Retinal pigment epithelial cell (primary cell): ENCODE results near the gene DBNL.
"Not testable (repeated sequence)": the region's sequence is repeated elsewhere in the genome, so short reads cannot be mapped to it uniquely, and the experiment has no call there.

Source experiments
- DNase-seq: peaks from one replicate; pipeline ENCODE4 v3.0.0-alpha.2; 2010; ENCODE audit warnings: low read depth
- H3K4me3 ChIP-seq: 2 replicates; pipeline ENCODE4 v1.5.1; 2011; ENCODE audit warnings: mild to moderate bottlenecking, low read length, control low read depth, moderate library complexity
- CTCF ChIP-seq: conservative IDR thresholded peaks from 2 replicates; pipeline ENCODE4 v1.5.1; 2011; ENCODE audit warnings: low read depth, low read length, control low read depth, inconsistent platforms

Gene DBNL

GRCh38 chr7:44038553-44038952 lies 5.9 kb upstream of the DBNL start:
- not testable (repeated sequence) for DNase-seq, H3K4me3 ChIP-seq

GRCh38 chr7:44038961-44039558 lies 5.4 kb upstream of the DBNL start:
- DNase-seq: not testable (repeated sequence)
- peak overlapping the region; percentile 43 for H3K4me3 ChIP-seq

GRCh38 chr7:44039800-44040492 lies 4.6 kb upstream of the DBNL start:
- DNase-seq, H3K4me3 ChIP-seq: not testable (repeated sequence)

- peak overlapping the region; percentile 20 for H3K4me3 ChIP-seq
- DNase-seq: not testable (repeated sequence)
Observed at GRCh38 chr7:44040493-44040891, 4.0 kb upstream of the DBNL start.

- no peak overlapping the region for H3K4me3 ChIP-seq
- DNase-seq: no peak
- TF ChIP-seq CTCF: no peak
Observed at GRCh38 chr7:44042221-44042620, 2.3 kb upstream of the DBNL start.

GRCh38 chr7:44043902-44044301 lies 600 bp upstream of the DBNL start:
- no peak for DNase-seq
- H3K4me3 ChIP-seq: peak overlapping the region; percentile 87
- no peak for TF ChIP-seq CTCF

- TF ChIP-seq CTCF: no peak
- H3K4me3 ChIP-seq: peak overlapping the region; percentile 87
- no peak for DNase-seq
Observed at GRCh38 chr7:44045226-44046014, 918 bp downstream of the DBNL start.

GRCh38 chr7:44046321-44047061 lies 2.0 kb downstream of the DBNL start:
- no peak overlapping the region for H3K4me3 ChIP-seq
- no peak for TF ChIP-seq CTCF
- no peak for DNase-seq
